ENCODE data around the gene KLHL20. TPM values are rescaled to one million over a fixed set of nuclear protein-coding genes. Genes with fewer than 3 reads are reported as not detected.
A peak's percentile ranks its signal among the peaks of the same experiment; 100 is the strongest.

The KLHL20 gene
- total and polyA plus RNA-seq, 2 of the 8 experiments (the other 6 are each of a cell fraction or from before 2014, with no cell fraction given), result 4.9 to 12.3 TPM

DNA sequence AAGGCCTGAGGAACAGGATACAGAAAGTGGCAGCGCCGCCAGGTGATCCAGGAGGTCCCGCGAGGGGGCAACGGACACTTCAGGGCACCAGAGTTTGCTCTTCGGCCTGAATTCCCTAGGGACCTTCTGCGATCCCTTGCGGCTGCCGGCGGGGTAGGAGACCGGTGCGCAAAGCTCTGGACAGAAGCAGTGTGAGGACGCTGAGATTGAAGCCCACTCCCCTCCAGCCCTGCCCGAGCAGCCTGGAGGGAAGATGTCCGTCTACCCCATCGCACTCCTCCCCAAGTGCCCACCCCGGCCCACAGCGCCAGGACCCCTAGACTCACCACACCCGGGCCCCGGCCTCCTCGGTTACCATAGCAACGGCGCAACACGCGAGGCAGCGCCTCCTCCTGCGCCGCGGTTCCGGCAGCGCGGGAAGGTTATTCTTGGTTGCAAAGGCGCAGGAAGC lies 45.3 kb upstream of the KLHL20 start, which contains the start of gene ANKRD45 (continued):
- TF ChIP-seq CHD1 (IDR thresholded peaks at IDR 0.05; ENCODE audit: low read depth, low read length) (no peak), POU5F1 (IDR thresholded peaks at IDR 0.05; ENCODE audit: low read depth, low read length) (no peak), EZH2 (IDR thresholded peaks at IDR 0.05; ENCODE audit: low read depth, low read length, severe bottlenecking) (no peak), RBBP5 (IDR thresholded peaks at IDR 0.05; ENCODE audit: borderline replicate concordance, low read depth, low read length) (no peak; the same call in 1 of the 2 replicates), JUND (IDR thresholded peaks at IDR 0.05; ENCODE audit: low read length) (no peak), TCF12 (IDR thresholded peaks at IDR 0.05; ENCODE audit: low read depth, low read length) (no peak), HDAC2 (IDR thresholded peaks at IDR 0.05; ENCODE audit: borderline replicate concordance in 1 of 2, low read depth in 2 of 2, low read length in 2 of 2) (0 out of 4 replicates have a peak, but pooled peaks of 1 of the 2 experiments have one; percentile 35), NANOG (IDR thresholded peaks at IDR 0.05; ENCODE audit: insufficient read depth, low read depth, low read length, poor library complexity, severe bottlenecking) (no peak), POLR2AphosphoS5 (IDR thresholded peaks at IDR 0.05; ENCODE audit: low read depth, low read length) (peak; percentile 49; the same call in 1 of the 2 replicates), YY1 (IDR thresholded peaks at IDR 0.05; ENCODE audit: low read depth, low read length) (0 out of 2 replicates have a peak, but pooled peaks have one; percentile 37), KDM4A (IDR thresholded peaks at IDR 0.05; ENCODE audit: low read depth, low read length, severe bottlenecking) (peak; percentile 78), ZNF274 (IDR thresholded peaks at IDR 0.05; ENCODE audit: borderline replicate concordance, extremely low read depth, low read length) (no peak)
- TF ChIP-seq, protein P1, sequence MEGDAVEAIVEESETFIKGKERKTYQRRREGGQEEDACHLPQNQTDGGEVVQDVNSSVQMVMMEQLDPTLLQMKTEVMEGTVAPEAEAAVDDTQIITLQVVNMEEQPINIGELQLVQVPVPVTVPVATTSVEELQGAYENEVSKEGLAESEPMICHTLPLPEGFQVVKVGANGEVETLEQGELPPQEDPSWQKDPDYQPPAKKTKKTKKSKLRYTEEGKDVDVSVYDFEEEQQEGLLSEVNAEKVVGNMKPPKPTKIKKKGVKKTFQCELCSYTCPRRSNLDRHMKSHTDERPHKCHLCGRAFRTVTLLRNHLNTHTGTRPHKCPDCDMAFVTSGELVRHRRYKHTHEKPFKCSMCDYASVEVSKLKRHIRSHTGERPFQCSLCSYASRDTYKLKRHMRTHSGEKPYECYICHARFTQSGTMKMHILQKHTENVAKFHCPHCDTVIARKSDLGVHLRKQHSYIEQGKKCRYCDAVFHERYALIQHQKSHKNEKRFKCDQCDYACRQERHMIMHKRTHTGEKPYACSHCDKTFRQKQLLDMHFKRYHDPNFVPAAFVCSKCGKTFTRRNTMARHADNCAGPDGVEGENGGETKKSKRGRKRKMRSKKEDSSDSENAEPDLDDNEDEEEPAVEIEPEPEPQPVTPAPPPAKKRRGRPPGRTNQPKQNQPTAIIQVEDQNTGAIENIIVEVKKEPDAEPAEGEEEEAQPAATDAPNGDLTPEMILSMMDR (IDR thresholded peaks at IDR 0.05; ENCODE audit: control extremely low read depth in 1 of 3, insufficient read depth in 1 of 3, low read depth in 1 of 3, low read length in 3 of 3), result peak in 2 of 3 experiments; percentile 25 to 29; a peak in 3 of 4 replicates
- TF ChIP-seq, protein P2, sequence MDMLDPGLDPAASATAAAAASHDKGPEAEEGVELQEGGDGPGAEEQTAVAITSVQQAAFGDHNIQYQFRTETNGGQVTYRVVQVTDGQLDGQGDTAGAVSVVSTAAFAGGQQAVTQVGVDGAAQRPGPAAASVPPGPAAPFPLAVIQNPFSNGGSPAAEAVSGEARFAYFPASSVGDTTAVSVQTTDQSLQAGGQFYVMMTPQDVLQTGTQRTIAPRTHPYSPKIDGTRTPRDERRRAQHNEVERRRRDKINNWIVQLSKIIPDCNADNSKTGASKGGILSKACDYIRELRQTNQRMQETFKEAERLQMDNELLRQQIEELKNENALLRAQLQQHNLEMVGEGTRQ (IDR thresholded peaks at IDR 0.05; ENCODE audit: low read length), result no peak
- TF ChIP-seq, protein P3, sequence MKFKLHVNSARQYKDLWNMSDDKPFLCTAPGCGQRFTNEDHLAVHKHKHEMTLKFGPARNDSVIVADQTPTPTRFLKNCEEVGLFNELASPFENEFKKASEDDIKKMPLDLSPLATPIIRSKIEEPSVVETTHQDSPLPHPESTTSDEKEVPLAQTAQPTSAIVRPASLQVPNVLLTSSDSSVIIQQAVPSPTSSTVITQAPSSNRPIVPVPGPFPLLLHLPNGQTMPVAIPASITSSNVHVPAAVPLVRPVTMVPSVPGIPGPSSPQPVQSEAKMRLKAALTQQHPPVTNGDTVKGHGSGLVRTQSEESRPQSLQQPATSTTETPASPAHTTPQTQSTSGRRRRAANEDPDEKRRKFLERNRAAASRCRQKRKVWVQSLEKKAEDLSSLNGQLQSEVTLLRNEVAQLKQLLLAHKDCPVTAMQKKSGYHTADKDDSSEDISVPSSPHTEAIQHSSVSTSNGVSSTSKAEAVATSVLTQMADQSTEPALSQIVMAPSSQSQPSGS (IDR thresholded peaks at IDR 0.05; ENCODE audit: low read length), result no peak

All from H1 (cell line).